ENCODE measurements around the gene KLHL20.

KLHL20 gene

DNA sequence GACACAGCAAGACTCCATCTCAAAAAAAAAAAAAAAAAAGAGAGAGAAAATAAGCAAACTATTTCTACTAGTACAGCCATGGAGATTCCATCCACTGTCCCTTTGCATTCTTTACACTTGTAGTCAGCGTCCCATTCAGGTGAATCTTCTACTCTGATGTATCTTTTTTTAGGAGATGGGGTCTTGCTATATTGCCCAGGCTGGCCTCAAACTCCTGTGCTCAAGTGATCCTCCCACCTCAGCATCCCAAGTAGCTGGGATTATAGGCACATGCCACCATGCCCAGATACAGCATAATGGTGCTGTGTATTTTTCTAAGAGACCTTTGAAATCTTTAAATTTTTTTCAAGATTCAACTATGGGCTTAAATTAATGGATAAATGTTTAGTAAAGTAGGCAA, 118.0 kb downstream of the KLHL20 start:
- Histone ChIP-seq H3K4me1 (ENCODE audit: control insufficient read depth, low read length) (peaks cover 3% of the 10 kb centered on the region), H3K27ac (ENCODE audit: low read depth, low read length) (no peak overlapping the region), H3K27me3 (ENCODE audit: control insufficient read depth, low read length) (no peaks in the 10 kb centered on the region), H3K36me3 (ENCODE audit: control insufficient read depth, low read length) (peaks cover 69% of the 10 kb centered on the region), H3K9me2 (replicated peaks; ENCODE audit: control insufficient read depth, low read length) (no peaks in the 10 kb centered on the region), H4K20me1 (ENCODE audit: control insufficient read depth, insufficient read depth, low read depth, low read length) (no peaks in the 10 kb centered on the region), H3K79me2 (ENCODE audit: control insufficient read depth, low read length) (peaks cover 5% of the 10 kb centered on the region; the same call in 1 of the 2 replicates), H3F3A (ENCODE audit: control insufficient read depth, insufficient read depth) (no peaks in the 10 kb centered on the region), H3K4me2 (ENCODE audit: low read length) (no peak overlapping the region), H3K9me3 (ENCODE audit: control insufficient read depth, insufficient read depth, low read length) (no peaks in the 10 kb centered on the region), H3K4me3 (ENCODE audit: low read length) (no peak overlapping the region)
- no peak for TF ChIP-seq CTCF (IDR thresholded peaks at IDR 0.05; ENCODE audit: low read depth, low read length, poor library complexity, severe bottlenecking)
- no peak for TF ChIP-seq EZH2phosphoT487 (IDR thresholded peaks at IDR 0.05; ENCODE audit: borderline replicate concordance, low read length)
